B cell (primary cell): ENCODE data around the gene TMEM129.

ENCODE experiments used
- CTCF ChIP-seq: fragments of 200-600 bp; IDR thresholded peaks from one replicate; pipeline ENCODE4 v1.8.0; 2022; ENCODE audit warnings: antibody characterized with exemption, mild to moderate bottlenecking
- EZH2 ChIP-seq: IDR thresholded peaks from 2 replicates; pipeline ENCODE4 v1.6.1; 2012; ENCODE audit warnings: borderline replicate concordance, low read depth, mild to moderate bottlenecking, moderate library complexity, low read length; ENCODE audit not compliant: insufficient read depth, poor library complexity, severe bottlenecking

- TF ChIP-seq CTCF (no peak), EZH2 (no peak)
Observed at GRCh38 chr4:1753697-1754311, 32.7 kb upstream of the TMEM129 start.
